Measurements from ENCODE around the gene TUBB6.

The TUBB6 gene

DNA sequence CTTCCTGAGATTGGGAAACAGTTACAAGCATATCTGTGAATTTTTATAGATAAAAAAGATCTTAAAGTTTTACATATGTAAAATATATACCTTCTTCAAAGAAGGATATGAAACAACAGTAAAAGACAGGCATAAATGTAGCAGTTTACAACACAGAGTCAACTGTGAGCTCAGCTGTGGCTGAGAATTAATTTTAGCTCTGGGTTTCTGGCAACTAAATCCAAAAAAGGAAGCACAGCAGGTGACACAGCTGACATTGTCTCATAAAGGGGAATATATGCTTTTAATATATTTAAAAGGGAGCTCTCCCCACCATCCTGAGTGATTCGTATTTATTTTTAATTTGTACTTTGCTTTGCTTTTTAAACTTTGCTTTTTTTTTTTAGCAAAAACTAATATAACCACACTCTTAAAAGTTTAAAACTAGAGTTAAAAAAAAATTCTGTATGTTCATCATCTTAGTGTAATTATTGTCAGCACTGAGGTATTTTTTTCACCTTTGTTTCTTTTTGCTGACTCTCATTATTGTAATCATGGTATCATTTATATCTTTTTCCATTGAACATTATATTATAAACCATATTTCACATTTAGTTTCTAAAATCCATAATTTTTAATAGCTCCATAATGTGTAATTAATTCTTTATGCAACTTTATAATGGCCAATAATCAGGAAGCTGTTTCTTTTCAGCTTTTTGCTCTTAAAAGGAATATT is 6.7 kb downstream of the TUBB6 start:
- no peak for DNase-seq (ENCODE audit: low read depth)

DNA sequence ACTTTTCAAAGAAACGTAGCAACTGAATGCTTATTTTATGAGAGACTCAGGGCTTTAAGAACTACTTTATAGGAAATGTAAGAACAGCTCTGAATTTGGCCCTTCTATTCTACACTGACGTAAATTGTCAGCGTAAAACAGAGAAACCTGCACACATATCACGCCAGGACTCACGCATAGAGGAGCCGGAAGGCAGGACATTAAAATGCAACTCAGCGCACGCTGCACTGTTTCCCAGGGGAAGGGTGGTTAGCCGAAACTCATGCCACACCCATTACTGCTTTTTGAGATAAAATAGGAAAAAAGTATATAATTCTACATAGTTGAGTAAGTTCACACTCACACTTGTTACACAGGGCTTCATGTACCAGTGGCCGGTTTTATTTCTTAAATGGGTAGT is 7.4 kb downstream of the TUBB6 start:
- no peak for DNase-seq (ENCODE audit: low read depth)

GRCh38 chr18:12315911-12316310 is 7.9 kb downstream of the TUBB6 start:
- DNase-seq (ENCODE audit: low read depth) = no peak

- no peak for DNase-seq (ENCODE audit: low read depth)
These were observed 9.8 kb downstream of the TUBB6 start for GRCh38 chr18:12317664-12318333.

DNA sequence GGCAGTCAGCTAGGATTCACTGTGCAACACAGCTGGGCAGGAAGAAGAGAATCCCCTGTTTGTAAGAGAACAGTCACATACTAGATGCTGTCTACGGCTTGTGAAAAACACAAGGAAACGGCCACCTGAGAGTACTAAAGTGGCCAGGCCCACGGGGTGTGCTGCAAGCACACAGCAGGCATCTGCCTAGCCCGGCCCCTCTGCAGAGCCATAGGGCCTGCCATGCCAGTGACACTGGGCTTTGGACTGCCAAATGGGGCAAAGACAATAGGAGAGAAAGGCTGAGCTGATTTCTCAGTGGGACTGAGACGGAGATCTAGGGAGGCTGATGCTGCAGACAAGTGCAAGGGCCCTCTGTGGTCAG is 10.3 kb downstream of the TUBB6 start:
- DNase-seq (ENCODE audit: low read depth) = no peak

- no peak for DNase-seq (ENCODE audit: low read depth)
These were observed 10.8 kb downstream of the TUBB6 start for GRCh38 chr18:12318857-12319256.

- no peak for DNase-seq (ENCODE audit: low read depth)
These were observed 13.3 kb downstream of the TUBB6 start for GRCh38 chr18:12321333-12321732.

- DNase-seq (ENCODE audit: low read depth) = no peak
These were observed 17.1 kb downstream of the TUBB6 start for GRCh38 chr18:12324991-12325725.

DNA sequence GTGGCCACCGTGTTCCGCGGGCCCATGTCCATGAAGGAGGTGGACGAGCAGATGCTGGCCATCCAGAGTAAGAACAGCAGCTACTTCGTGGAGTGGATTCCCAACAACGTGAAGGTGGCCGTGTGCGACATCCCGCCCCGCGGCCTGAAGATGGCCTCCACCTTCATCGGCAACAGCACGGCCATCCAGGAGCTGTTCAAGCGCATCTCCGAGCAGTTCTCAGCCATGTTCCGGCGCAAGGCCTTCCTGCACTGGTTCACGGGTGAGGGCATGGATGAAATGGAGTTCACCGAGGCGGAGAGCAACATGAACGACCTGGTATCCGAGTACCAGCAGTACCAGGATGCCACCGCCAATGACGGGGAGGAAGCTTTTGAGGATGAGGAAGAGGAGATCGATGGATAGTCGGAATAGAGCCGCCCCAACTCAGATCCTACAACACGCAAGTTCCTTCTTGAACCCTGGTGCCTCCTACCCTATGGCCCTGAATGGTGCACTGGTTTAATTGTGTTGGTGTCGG is 17.7 kb downstream of the TUBB6 start:
- DNase-seq (ENCODE audit: low read depth) = no peak

GRCh38 chr18:12326711-12327460 is 18.8 kb downstream of the TUBB6 start:
- no peak for DNase-seq (ENCODE audit: low read depth)

DNA sequence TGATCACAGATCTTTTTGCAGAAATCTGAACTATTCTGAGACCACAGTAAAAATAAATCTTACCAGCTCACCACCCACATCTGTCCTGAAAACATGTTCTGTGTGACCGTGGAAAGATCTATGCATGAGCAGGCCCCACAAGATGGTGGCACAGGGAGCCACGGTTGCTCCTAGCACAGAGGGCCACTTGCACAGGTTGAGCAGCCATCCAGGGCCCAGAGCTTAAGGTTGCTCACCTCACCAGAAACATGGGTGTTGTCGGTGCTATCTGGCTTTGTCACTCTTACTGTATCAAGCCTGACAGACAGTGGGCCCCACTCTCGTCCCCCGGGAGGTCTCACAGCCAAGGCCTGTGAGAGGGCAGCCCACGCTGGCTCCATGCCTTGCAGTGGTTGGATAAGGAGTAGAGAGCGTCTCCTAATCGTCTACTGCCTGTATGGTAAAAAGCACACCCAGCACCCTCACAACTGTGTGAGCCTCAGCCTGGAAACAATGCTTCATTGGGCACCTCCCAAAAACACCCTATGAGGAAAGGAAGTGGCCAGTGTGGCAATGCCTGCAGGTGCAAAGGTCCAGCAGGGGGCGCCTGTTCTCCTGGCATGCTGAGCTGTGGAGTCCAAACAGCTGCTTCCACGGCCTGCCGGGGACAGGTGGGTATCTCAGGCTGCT is 19.6 kb downstream of the TUBB6 start:
- peak; percentile 27 for DNase-seq (ENCODE audit: low read depth)

- no peak for DNase-seq (ENCODE audit: low read depth)
These were observed 20.3 kb downstream of the TUBB6 start for GRCh38 chr18:12328179-12328823.

GRCh38 chr18:12329125-12329698 is 21.2 kb downstream of the TUBB6 start:
- no peak for DNase-seq (ENCODE audit: low read depth)

GRCh38 chr18:12330766-12331165 is 22.7 kb downstream of the TUBB6 start:
- no peak for DNase-seq (ENCODE audit: low read depth)

DNA sequence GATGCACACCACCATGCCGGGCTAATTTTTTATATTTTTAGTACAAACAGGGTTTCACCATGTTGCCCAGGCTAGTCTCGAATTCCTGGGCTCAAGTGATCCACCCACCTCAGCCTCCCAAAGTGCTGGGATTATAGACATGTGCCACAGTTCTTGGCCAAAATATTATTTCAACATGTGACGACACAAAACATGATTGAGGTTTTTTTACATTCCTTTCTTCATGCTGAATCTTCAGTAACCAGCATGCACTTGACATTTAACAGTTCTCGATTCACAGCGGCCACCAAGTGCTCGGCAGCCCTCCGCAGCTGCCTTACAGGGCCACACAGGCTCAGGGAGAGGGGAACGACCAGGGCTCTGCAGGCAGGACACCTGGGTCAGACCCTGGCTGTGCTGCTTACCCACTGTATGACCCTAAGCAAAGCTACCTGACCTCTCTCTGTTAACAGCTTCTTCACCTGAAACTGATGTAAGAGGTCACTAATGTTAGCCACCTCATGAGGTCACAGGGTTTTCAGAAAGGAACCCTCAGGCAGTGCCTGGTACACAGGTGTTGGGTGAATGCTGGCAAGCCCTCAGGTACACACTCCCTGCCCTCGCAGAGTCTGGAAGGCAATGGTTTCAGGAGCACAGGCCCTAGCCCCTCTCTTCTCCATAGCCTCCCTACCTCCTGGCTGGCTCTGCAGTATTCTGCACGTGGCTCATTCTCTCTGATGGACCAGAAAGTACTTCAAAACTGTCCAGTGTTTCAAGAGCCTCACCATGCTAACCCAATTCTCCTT is 25.7 kb downstream of the TUBB6 start:
- no peak for DNase-seq (ENCODE audit: low read depth)

GRCh38 chr18:12334366-12334808 is 26.3 kb downstream of the TUBB6 start:
- DNase-seq (ENCODE audit: low read depth) = no peak

GRCh38 chr18:12334863-12335262 is 26.8 kb downstream of the TUBB6 start:
- no peak for DNase-seq (ENCODE audit: low read depth)

DNA sequence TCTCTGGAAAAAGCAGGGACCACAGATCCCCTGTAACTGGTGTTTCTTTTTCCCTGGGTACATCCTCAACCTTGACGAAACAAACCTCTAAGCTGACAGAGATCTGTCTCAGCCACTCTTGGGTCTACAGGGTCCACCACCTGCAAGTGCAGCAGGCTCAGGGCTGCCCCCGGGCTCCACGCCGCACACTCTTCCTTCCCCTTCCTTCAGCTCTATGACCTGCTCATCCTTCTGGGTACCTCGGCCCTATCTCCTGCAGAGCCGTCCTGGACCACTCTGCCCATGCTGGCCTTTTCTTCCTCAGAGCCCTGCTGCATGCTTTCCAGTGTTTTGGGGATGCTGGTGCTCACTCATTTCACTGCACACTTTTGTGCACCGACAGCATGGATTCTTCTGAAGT is 27.5 kb downstream of the TUBB6 start:
- DNase-seq (ENCODE audit: low read depth) = no peak

- no peak for DNase-seq (ENCODE audit: low read depth)
These were observed 28.2 kb downstream of the TUBB6 start for GRCh38 chr18:12336171-12336613.

DNA sequence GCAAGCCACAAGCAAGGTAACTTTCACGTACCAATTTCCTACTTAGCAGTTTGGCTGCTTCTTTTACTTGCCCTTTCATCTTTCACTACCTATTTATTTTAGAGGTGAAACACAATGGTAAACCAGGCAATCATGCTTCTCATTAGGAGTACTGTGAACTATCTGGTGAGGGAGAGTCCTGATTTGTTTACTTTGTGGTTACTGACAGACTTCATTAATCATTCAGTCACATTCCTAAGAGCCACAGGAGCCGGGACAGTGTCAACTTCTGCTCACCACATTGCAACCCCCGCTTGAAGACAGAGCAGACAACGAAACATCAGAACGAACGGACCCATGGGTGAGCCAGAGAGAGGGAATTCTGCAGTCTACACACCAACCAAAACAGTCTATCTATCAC is 28.8 kb downstream of the TUBB6 start:
- no peak for DNase-seq (ENCODE audit: low read depth)

Measured in T-helper 22 cell (primary cell).